Upper lobe of left lung (tissue), 4 donors: ENCODE data around the gene CMPK1.
"Not testable (repeated sequence)": the region's sequence is repeated elsewhere in the genome, so short reads cannot be mapped to it uniquely, and the experiment has no call there.

Experiments used
- EP300 ChIP-seq, 4 donors: sonication (generic); formaldehyde crosslinking; IDR thresholded peaks; one replicate each; pipeline ENCODE4 v1.5.1; 2017; ENCODE audit warnings: antibody characterized with exemption in 4 of 4, control low read depth in 2 of 4
- POLR2A ChIP-seq, 4 donors: fragments of 450-650 bp; IDR thresholded peaks; one replicate each; pipeline ENCODE4 v1.5.1; 2016 to 2017; ENCODE audit warnings: antibody characterized with exemption in 4 of 4, mild to moderate bottlenecking in 2 of 4
- POLR2AphosphoS5 ChIP-seq, 2 donors: sonication (generic); formaldehyde crosslinking; IDR thresholded peaks; one replicate each; pipeline ENCODE4 v1.5.1; 2017; ENCODE audit warnings: antibody characterized with exemption in 2 of 2
- TF ChIP-seq, protein P1 (sequence below), 6 experiments: fragments of 450-650 bp in 4 of 6; fragments of 200-600 bp in 2 of 6; sonication (generic) in 2 of 6; IDR thresholded peaks; one replicate each; pipeline ENCODE4 v1.5.1; 2016 to 2019; ENCODE audit warnings: antibody characterized with exemption in 6 of 6

GRCh38 chr1:47288116-47288515, 45.5 kb upstream of the CMPK1 start:
- TF ChIP-seq, protein P1, sequence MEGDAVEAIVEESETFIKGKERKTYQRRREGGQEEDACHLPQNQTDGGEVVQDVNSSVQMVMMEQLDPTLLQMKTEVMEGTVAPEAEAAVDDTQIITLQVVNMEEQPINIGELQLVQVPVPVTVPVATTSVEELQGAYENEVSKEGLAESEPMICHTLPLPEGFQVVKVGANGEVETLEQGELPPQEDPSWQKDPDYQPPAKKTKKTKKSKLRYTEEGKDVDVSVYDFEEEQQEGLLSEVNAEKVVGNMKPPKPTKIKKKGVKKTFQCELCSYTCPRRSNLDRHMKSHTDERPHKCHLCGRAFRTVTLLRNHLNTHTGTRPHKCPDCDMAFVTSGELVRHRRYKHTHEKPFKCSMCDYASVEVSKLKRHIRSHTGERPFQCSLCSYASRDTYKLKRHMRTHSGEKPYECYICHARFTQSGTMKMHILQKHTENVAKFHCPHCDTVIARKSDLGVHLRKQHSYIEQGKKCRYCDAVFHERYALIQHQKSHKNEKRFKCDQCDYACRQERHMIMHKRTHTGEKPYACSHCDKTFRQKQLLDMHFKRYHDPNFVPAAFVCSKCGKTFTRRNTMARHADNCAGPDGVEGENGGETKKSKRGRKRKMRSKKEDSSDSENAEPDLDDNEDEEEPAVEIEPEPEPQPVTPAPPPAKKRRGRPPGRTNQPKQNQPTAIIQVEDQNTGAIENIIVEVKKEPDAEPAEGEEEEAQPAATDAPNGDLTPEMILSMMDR (IDR thresholded peaks at IDR 0.05) = not testable (repeated sequence)
- TF ChIP-seq POLR2A, EP300, POLR2AphosphoS5 (IDR thresholded peaks at IDR 0.05): not testable (repeated sequence)
